GM18520 (cell line): Measurements from ENCODE around the gene TNS3.

Experiments
- ATAC-seq: cut with Tn5 transposase; IDR thresholded peaks from one replicate; pipeline ENCODE4 v1.9.1; 2021; ENCODE audit not compliant: unreplicated experiment

Gene TNS3

DNA sequence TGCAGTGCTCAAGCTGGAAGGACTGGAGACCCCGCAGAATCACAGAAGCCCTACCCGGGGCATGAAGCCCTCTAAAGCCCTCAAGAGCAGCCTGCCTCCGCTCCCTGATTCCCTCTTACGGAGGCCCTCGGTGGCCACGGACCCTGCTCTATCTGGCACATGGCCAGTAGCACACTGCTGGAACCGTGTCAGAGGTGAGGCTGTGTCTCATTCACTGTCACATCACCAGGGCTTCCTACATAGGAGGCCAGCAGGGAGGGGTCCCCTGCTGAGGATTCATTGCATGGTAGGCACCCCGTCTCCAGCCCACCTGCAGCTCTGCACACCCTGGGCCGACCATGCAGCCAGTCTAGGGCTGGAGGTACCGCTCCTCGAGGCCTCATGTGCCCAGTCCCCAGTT lies 259.2 kb downstream of the TNS3 start:
- no peak for ATAC-seq

GRCh38 chr7:47320296-47320695 lies 261.6 kb downstream of the TNS3 start:
- ATAC-seq = no peak

GRCh38 chr7:47318395-47319182 lies 263.3 kb downstream of the TNS3 start:
- peak; percentile 61 for ATAC-seq

- ATAC-seq = no peak
Observed at GRCh38 chr7:47317487-47317886, 264.4 kb downstream of the TNS3 start.

- ATAC-seq = no peak
Observed at GRCh38 chr7:47314728-47315607, 266.9 kb downstream of the TNS3 start.

DNA sequence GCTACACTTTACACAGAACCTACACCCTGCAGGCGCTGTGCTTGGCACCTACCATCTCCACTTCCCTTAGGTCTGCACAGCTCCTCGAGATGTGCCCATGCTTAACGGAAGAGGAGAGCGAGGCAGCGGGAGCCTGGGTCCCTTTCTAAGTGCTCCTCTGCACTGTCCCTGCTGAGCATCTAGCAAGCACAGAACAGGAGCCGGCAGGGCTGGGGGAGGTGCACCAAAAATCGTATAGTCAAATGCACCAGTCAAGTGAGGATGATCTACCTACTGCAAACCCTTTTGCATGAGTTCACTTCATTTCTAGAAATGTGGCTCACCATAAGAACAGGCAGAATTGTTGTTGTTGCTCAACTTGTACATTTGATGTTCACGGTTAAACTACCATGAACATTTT lies 267.7 kb downstream of the TNS3 start:
- ATAC-seq = no peak

- no peak for ATAC-seq
Observed at GRCh38 chr7:47313564-47313963, 268.3 kb downstream of the TNS3 start.

DNA sequence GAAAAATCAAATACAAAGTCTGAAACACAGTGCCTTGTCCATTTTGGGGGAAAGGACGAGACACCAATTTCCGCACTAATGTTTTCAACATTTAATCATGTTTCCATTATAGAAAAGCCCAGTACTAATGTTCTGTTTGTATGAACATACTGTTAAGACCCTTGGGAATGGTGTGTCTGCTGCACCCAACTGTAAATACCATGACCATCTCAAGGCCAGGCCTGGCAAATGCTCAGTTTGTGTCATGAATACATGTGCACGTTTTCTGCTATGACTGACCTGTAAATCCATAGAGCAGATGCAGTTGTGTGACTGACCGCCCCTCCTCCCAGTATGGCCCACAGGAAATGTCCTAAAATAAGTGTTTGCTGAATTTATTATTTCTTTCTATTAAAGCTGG lies 270.0 kb downstream of the TNS3 start:
- ATAC-seq = no peak

DNA sequence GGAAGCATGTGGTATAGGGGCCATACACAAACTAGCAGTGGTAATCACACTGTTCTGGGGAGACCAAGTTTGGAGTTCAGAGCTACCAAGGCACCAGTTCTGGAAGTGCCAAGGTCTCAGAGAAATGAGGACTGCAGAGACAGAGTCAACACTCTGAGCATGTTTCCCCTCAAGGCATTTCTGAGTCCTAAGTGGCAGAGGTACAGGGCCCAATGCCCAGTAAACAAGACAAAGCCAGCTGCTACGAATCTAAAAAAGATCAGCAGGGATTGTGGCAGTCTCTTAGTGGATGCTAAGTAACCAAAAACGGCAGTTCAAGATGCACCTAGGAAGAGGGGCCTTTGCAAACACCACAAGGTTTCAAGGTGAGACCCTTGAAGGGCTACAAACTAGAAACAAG lies 271.9 kb downstream of the TNS3 start:
- ATAC-seq = no peak

DNA sequence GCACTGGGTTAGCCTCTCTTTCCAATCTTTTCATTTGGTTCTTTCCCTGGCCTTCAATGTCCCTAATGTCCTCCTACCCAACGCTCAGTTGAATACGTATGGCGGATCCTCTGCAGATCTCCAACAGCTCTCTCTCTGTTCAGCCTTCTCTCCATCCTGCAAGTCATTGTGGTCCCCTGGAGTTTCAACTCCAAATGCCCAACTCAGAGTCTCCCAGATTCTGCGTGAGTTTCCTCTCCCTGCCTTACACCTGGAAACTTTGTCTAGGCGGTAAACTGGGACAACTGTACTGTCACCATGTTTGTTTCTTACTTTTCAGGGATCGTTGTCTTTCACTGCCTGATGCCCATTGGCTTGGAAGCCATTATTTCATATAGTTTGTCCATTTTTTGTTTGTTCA lies 273.1 kb downstream of the TNS3 start:
- no peak for ATAC-seq

DNA sequence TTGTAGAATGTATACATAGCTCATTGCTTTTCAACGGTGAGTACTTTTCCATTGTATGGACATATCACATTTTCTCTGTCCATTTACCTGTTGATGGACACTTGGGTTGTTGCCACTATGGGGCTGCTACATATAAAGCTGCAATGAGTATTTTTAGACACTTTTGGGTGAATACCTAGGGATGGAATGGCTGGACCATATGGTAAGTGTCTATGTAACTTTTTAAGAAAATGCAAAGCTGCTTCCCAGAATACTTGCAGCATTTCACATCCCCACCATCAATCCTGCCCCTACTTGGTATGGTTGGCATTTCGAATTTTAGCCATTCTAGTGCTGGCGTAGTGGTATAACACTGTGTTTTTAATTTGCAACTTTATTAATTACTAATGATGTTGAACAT lies 274.6 kb downstream of the TNS3 start:
- no peak for ATAC-seq

DNA sequence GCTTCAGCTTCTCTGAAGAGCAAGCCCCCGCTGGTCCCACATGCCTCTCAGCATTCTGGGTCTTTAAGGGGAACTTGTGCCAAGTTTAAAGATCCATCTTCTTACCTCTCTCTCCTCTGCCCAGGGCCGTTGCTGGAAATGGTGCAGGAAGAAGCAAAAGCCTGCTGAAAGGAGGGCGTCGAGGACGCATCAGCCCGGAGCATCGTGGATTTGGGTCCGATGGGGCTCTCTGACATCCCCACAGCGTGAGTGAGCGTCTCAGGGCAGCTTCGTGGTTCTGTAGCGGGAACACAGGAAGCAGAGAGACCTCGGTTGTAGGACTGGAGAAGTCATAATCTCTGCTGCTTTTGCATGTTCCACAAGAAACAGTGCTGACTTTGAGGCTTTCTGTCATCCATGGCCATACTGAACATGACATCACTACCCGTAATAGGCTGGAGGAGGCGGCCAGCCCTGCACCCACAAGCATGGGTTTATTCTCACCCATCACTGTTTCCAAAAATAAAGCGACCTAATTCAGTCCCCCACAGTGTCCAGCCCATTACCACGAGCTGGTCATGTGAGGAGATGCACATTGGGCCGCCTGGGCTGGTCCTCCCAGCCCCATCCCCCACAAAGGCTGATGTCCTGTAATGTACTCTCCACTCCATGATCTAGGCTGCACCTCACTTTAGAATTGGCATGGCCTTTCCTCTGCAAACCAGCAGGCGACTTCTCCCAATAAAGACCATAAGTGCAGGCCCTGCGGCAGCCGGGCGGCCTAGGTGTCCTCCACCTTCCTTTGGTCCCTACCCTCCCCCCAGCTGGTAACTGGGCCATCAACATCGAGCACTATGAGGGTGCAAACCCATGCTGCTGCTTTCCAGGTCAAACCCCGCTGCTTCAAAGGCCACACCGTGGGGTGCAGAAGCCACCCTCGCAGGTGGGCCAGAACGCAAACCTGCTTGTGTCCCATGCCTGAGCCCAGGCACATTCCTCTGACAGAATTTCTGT lies 276.9 kb downstream of the TNS3 start:
- no peak for ATAC-seq

DNA sequence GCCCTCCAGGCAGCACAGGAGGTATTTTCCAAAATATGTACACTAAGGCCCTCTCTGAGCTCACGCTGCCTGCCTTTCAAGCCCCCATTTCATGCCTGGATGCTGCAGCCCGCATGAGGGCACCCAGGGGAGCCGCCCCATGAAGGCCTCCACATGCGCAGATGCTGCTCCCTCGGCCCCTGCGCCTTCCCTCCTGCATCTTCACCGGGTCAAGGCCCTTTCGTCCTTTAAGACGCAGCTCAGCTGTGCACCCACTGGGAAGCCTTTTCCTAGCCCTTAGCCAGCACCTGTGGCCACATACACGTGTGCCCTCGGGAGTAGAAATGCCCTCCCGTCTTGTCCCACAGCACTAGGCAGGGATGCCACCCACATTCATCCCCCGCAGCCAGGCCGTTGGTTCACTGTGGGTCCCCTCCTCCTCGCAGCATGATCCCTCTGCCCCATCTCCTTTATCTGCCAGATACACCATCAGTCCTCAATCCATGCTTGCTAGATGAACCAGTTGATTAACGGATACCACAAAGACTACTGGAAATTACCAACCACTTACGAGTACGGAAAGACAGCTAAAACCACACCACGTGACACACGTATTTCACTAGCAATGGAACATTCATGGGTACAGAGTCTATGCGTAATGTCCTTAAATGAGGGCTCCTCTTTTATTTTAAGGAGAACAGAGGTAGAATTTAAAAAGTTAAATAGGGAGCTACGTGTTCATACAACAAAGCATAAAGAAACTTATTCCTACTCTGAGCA lies 278.0 kb downstream of the TNS3 start:
- no peak for ATAC-seq

GRCh38 chr7:47303014-47303694 lies 278.8 kb downstream of the TNS3 start:
- ATAC-seq = no peak

GRCh38 chr7:47302560-47302959 lies 279.4 kb downstream of the TNS3 start:
- ATAC-seq = no peak

DNA sequence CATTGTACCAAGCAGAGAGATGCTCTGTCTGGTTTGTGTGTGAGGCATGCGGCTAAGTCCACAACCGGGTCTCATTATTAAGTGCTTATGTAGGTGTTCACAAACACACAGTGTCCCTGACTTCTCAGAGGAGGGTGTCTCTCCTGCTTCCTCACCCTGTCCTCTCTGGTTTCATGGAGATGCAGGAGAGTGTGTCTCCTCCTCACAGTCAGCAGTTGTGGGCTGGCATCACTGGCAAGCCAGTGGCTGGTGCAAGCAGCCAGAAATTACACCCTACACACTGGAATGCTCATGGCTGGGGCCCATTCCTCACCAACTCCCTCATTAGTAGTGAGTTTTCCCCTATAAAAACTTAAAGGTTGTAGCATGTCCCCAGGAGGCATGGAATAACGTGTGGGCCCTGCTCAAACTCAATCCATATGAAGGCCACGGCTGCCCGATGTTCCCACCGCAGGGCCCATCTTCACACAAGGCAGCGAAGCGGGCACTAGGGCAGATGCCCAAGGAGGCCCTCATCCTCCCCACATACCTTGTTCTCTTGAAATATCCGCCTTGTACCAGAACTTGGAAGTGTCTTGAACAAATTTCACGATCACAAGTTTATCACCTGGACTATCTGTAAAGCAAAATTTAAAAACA lies 280.1 kb downstream of the TNS3 start:
- no peak for ATAC-seq

GRCh38 chr7:47301105-47301477 lies 280.8 kb downstream of the TNS3 start:
- no peak for ATAC-seq

GRCh38 chr7:47300472-47301104 lies 281.3 kb downstream of the TNS3 start:
- ATAC-seq = no peak

GRCh38 chr7:47299496-47299895 lies 282.4 kb downstream of the TNS3 start:
- no peak for ATAC-seq
